Osteoblast (primary cell): ENCODE measurements around the gene IVNS1ABP. TPM values are rescaled to one million over a fixed set of nuclear protein-coding genes. Genes with fewer than 3 reads are reported as not detected.

Experiments used
- DNase-seq: peaks from one replicate; pipeline ENCODE4 v3.0.0; 2011; ENCODE audit warnings: low spot score, mixed read lengths; ENCODE audit not compliant: insufficient read length; ENCODE audit errors: missing footprints
- H2AFZ ChIP-seq: 2 replicates; pipeline ENCODE4 v1.6.0; 2011; ENCODE audit warnings: mild to moderate bottlenecking, low read length
- H3K27ac ChIP-seq: 2 replicates; pipeline ENCODE4 v1.5.1; 2011; ENCODE audit warnings: mild to moderate bottlenecking, low read depth, low read length, moderate library complexity
- H3K27me3 ChIP-seq: 2 replicates; pipeline ENCODE4 v1.6.0; 2012; ENCODE audit warnings: mild to moderate bottlenecking, control low read depth, inconsistent platforms, low read length, moderate library complexity; ENCODE audit not compliant: insufficient read depth
- H3K36me3 ChIP-seq: 2 replicates; pipeline ENCODE4 v1.5.1; 2011; ENCODE audit warnings: mild to moderate bottlenecking, low read length, control low read depth, moderate library complexity; ENCODE audit not compliant: insufficient read depth
- H3K4me1 ChIP-seq: 2 replicates; pipeline ENCODE4 v1.5.1; 2011; ENCODE audit warnings: mild to moderate bottlenecking, low read length, control low read depth, moderate library complexity; ENCODE audit not compliant: insufficient read depth
- H3K4me2 ChIP-seq: 2 replicates; pipeline ENCODE4 v1.6.0; 2011; ENCODE audit warnings: mild to moderate bottlenecking, low read length; ENCODE audit not compliant: insufficient read depth
- H3K4me3 ChIP-seq: fragments of 200-600 bp; sonication (generic); 3 replicates; pipeline ENCODE4 v1.5.1; 2012; ENCODE audit warnings: mild to moderate bottlenecking, low read length, inconsistent platforms; ENCODE audit not compliant: insufficient read depth
- H3K79me2 ChIP-seq: 2 replicates; pipeline ENCODE4 v1.6.0; 2012; ENCODE audit warnings: mild to moderate bottlenecking, low read length, control low read depth, inconsistent platforms; ENCODE audit not compliant: insufficient read depth
- H3K9me3 ChIP-seq: 2 replicates; pipeline ENCODE4 v1.5.1; 2011; ENCODE audit warnings: low read depth, low read length, control low read depth
- H4K20me1 ChIP-seq: 2 replicates; pipeline ENCODE4 v1.6.0; 2012; ENCODE audit warnings: mild to moderate bottlenecking, low read length, control low read depth; ENCODE audit not compliant: insufficient read depth
- CTCF ChIP-seq: IDR thresholded peaks from 2 replicates; pipeline ENCODE4 v1.5.1; 2011; ENCODE audit warnings: mild to moderate bottlenecking, low read depth, low read length, moderate library complexity; ENCODE audit errors: extremely low read depth
- total RNA-seq: library from RNA; depleted of rRNA; stranded (reverse); fragments of >200 nt; gene quantifications from 2 replicates; pipeline ENCODE4 v1.2.3, GENCODE V29; 2012

Gene IVNS1ABP
- total RNA-seq, 1 donor = 94.8 TPM

GRCh38 chr1:185334182-185334581 is 17.1 kb upstream of the IVNS1ABP start:
- H3K4me2 ChIP-seq = no peak overlapping the region

GRCh38 chr1:185328255-185328654 is 11.2 kb upstream of the IVNS1ABP start:
- H3K4me3 ChIP-seq = no peak overlapping the region
- no peaks in the 10 kb centered on the region for H3K9me3 ChIP-seq
- H3K27ac ChIP-seq = no peak overlapping the region
- DNase-seq = no peak
- H4K20me1 ChIP-seq = no peaks in the 10 kb centered on the region
- no peak overlapping the region for H2AFZ ChIP-seq
- no peaks in the 10 kb centered on the region for H3K27me3 ChIP-seq
- H3K4me2 ChIP-seq = no peak overlapping the region
- H3K79me2 ChIP-seq = no peaks in the 10 kb centered on the region
- H3K36me3 ChIP-seq = no peaks in the 10 kb centered on the region
- H3K4me1 ChIP-seq = no peaks in the 10 kb centered on the region
- TF ChIP-seq CTCF = no peak

More at GRCh38 chr1:185334182-185334581, 17.1 kb upstream of the IVNS1ABP start:
- Histone ChIP-seq H3K4me3 (no peak overlapping the region), H3K4me1 (peaks cover 3% of the 10 kb centered on the region), H3K36me3 (no peaks in the 10 kb centered on the region), H3K9me3 (no peaks in the 10 kb centered on the region), H3K27me3 (no peaks in the 10 kb centered on the region), H3K27ac (no peak overlapping the region), H4K20me1 (no peaks in the 10 kb centered on the region), H3K79me2 (no peaks in the 10 kb centered on the region), H2AFZ (no peak overlapping the region)
- no peak for TF ChIP-seq CTCF
- no peak for DNase-seq

- Histone ChIP-seq H2AFZ (no peak overlapping the region), H3K4me2 (no peak overlapping the region), H3K27ac (no peak overlapping the region), H3K4me1 (no peaks in the 10 kb centered on the region), H3K4me3 (no peak overlapping the region), H3K27me3 (no peaks in the 10 kb centered on the region), H3K36me3 (no peaks in the 10 kb centered on the region), H3K79me2 (no peaks in the 10 kb centered on the region), H3K9me3 (no peaks in the 10 kb centered on the region), H4K20me1 (no peaks in the 10 kb centered on the region)
- TF ChIP-seq CTCF = no peak
- DNase-seq = no peak
Observed at GRCh38 chr1:185325413-185325812, 8.4 kb upstream of the IVNS1ABP start.

GRCh38 chr1:185324118-185324517 is 7.1 kb upstream of the IVNS1ABP start:
- no peaks in the 10 kb centered on the region for H3K4me1 ChIP-seq
- no peaks in the 10 kb centered on the region for H4K20me1 ChIP-seq
- no peaks in the 10 kb centered on the region for H3K79me2 ChIP-seq
- H3K4me2 ChIP-seq = no peak overlapping the region
- no peak for TF ChIP-seq CTCF
- H3K27ac ChIP-seq = no peak overlapping the region
- H2AFZ ChIP-seq = no peak overlapping the region
- no peaks in the 10 kb centered on the region for H3K9me3 ChIP-seq
- no peak for DNase-seq
- H3K27me3 ChIP-seq = no peaks in the 10 kb centered on the region
- H3K36me3 ChIP-seq = no peaks in the 10 kb centered on the region
- no peak overlapping the region for H3K4me3 ChIP-seq
